ENCODE results near the gene EIPR1.
A peak's percentile ranks its signal among the peaks of the same experiment; 100 is the strongest.

The EIPR1 gene

DNA sequence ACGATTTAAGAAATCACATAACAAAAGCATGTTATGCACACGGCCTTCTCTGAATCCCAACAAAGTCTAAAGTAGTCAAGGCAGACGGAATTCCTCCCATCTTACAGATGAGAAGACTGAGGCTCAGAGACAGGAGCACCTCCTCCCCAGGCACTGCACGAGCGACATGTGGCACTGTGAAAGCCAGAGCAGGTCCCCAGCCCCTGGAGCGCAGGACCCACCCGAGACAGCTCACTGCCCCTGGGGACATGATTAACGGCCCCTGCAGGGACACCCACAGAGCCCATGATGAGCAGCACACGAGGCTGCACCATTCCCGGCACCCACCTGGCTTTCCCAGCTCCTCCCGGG lies 53.6 kb downstream of the EIPR1 start:
- no peak for DNase-seq (ENCODE audit: low read depth, low spot score)

DNA sequence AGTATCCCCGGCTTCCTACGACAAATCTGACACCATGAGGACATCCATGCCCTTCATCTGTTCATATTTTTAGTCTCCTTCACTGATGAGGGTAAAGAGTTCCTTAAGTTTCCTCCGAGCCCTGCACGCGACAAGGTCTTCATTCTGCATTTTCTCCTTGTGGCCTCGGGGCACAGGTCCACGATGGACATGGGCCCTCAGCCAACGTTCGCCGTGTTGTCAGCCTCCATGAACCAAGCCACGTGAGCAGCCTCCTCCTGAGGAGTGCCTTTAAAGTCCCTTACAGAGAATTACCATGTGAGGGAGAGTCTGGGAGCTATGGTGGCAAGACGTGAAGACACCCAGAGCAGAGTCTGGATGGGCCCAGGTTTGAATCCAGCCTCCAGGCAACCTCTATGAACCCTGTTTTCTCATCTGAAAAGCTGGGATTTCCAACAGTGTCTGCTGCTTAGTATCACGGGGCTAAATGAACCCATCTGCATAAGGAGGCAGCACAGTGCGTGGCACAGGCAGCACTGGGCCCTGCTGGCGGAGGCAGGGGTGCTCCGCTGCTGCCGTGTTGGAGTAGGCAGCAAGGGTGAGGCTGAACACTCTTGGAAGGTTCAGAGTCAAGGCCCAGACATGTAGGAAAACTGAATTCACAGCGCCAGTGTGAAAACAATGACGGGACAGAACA lies 54.1 kb downstream of the EIPR1 start:
- no peak for DNase-seq (ENCODE audit: low read depth, low spot score)

DNA sequence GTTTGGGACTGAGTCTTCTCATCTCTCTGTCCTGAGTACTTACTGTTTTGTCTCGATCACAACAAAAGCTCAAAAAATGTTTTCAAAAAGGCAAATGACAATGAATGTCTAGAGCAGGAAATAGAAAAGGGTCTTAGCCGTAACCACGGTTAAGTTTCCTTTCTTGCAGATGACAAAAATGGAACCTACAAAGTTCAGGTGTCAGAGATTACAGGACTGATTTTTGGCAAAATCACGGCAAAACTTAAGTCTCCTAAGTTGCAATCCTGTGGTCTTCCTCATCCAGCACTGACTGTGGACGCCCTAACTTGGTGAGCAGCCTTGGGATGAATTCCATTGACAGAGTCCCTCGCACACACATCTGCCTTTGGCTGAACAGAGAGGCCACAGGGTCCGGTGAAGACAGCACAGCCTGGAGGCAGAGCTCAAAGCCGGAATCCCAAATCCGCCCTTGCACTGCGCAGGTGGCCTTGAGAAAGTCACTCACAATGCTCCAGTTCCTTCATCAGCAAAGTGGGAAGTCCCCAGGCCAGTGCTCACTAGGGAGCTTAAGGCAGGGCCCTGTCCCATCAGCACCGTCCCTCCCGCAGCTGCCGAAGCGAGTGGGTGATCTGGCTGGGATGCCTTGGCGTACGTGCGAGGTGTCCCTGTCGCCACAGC lies 55.2 kb downstream of the EIPR1 start:
- DNase-seq (ENCODE audit: low read depth, low spot score): no peak

DNA sequence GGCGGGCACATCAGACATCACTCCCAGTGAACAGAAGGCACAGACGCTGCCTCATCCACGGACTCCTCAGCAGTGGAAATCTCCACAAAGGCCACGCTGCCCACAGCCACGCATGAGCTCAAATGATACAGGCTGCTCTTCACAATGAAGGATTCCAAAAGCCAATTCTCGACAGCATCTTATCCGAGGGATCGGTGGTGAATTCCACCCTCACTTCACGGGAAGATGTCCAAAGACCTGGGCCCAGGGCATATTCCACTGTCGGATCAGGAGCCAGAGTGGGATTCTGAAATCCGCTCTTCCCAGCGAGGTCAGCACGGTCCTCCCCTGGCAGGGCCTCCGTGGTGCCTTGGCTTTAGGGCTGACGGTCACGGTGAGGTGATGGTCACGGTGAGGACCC lies 55.8 kb downstream of the EIPR1 start:
- DNase-seq (ENCODE audit: low read depth, low spot score): no peak

DNA sequence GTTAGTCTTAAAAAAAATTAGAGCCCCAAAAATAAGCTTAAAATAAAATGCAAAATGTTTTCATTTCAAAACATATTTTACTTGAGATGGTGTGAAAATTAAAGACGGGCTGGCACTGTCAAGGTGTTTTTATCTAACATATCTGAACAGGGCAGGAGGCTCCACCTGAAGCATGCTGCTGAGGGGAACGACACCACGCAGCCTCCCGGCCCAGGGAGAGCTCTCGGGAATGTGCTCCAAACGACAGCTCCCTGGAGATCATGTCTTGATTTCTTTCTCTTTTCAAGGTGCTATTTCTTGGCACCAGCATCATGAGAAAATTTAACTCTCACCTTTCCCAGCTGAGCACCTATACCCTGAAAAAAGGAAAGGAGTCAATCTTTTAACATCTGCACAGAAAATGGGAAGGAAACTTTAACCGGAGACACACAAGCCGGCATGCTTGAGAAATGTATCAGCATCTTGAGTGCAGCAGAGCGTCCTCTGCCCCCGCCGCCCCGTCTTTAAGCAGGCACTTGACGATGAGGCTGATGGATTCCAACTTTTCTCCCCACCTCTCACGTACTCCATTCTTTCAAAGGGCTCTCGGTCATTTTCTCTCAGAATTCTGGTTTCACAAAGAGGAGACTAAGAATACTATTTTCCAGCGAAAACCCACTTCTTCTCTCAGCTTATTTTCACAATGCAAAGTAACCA lies 56.6 kb downstream of the EIPR1 start:
- peak; percentile 13 for DNase-seq (ENCODE audit: low read depth, low spot score)

DNA sequence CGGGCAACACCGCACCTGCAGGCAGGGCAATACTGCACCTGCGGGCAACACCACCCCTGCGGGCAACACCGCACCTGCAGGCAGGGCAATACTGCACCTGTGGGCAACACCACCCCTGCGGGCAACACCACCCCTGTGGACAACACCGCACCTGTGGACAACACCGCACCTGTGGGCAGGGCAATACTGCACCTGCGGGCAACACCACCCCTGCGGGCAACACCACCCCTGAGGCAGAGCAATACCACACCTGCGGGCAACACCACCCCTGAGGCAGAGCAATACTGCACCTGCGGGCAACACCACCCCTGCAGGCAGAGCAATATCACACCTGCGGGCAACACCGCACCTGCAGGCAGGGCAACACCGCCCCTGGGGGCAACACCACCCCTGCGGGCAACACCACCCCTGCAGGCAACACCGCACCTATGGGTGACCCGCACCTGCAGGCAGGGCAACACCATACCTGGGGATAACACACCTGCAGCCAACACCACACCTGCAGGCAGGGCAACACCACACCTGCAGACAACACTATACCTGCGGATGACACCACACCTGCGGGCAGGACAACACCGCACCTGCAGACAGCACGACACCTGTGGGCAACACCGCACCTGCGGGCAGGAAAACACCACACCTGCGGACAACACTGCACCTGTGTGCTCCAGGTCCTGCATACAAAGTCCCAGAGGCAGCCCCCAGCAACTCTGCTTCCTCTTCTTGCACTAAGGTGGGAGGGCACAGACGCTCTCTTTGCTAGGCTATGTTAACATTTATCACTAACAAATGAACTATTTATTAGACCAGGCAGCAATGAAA lies 57.7 kb downstream of the EIPR1 start:
- DNase-seq (ENCODE audit: low read depth, low spot score): no peak

DNA sequence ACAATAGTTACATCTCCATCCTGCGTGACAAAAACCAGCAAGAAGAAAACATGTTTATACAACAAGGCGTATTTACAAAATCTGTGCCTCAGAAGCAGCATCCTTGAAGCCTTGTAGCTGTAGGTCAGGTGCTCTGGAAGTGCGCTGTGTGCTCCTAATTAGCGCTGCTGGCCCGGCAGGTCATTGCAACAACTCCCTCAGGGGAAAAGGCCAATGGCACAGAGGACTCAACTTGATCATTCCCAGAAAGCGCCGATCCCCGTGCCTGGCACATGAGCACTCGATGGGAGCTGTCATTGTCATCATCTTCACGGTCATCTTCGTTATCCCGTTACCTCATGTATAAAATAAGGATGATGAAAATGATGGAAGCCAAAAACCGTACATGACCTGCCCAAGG lies 58.5 kb downstream of the EIPR1 start:
- no peak for DNase-seq (ENCODE audit: low read depth, low spot score)

DNA sequence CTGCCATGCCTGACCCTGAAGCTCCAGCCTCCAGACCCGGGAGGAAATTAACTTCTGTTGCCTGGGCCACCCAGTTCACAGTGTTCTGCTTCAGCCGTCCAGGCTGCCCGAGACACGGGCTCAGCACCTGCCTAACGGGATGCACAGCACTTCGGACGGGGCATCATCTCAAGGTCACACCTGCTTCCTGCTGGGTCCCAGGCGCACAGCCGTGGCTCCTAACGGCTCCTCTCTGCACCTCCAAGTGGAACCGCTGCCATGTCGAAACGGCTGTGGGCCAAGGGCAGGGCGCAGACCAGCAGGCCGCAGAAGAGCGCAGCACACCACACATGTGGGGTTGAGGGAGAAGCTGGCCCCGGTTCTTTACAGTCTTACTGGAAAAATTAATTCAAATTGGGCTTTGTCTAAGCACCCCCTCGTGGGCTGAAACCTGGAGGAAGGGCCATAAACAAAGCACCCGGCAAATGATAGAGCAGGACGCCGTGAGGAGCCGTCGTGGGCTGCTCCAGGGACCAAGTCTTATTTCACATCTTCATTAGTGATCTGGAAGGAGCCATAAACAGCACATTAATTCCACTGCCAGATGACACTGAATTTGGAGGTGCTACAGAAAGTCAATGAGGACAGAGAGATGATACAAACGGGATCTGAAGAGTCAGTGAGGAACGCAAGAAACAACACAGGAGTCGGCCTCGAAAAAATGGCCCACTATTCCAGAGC lies 59.6 kb downstream of the EIPR1 start:
- no peak for DNase-seq (ENCODE audit: low read depth, low spot score)

DNA sequence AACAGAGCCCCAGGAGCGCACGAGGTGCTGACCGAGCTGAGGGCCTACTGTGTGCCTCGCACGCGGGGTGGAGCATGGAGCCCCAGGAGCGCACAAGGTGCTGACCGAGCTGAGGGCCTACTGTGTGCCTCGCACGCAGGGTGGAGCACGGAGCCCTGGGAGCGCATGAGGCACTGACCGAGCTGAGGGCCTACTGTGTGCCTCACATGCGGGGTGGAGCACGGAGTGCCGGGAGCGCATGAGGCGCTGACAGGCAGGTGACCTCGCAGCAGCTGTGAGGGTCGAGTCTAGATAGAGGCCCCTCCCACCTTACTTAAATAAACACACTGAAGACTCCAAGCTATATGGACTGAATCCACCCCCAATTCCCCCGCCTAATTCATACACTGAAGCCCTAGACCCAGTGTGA lies 60.3 kb downstream of the EIPR1 start:
- no peak for DNase-seq (ENCODE audit: low read depth, low spot score)

DNA sequence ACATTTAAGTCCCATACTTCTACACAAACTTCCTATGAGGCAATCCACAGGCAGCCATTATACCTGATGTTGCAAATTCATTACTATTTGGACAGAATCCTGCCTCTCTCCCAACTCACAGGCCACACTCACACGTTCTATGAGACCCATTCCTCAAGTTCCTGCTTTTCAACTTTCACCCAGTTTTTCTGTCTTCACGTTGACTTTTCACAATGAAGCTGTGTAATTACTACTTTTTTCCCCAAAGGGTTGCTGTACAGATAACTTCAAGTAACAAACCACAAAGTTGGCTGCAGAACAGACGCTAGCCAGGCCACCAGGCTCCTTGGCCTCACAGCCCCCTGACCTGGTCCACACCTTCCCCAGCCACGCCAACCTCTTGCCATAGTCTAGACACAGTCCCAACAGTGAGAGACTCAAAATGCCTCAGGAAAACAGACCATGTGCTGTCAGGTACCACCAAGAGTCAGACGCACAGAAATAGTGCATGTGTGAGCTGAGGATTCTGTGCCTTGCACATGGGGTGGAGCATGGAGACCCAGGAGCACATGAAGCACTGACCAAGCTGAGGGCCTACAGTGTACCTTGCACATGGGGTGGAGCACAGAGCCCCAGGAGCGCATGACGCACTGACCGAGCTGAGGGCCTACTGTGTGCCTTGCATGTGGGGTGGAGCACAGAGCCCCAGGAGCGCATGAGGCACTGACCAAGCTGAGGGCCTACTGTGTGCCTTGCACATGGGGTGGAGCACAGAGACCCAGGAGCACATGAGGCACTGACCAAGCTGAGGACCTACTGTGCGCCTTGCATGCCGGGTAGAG lies 61.0 kb downstream of the EIPR1 start:
- peak; percentile 12 for DNase-seq (ENCODE audit: low read depth, low spot score)

DNA sequence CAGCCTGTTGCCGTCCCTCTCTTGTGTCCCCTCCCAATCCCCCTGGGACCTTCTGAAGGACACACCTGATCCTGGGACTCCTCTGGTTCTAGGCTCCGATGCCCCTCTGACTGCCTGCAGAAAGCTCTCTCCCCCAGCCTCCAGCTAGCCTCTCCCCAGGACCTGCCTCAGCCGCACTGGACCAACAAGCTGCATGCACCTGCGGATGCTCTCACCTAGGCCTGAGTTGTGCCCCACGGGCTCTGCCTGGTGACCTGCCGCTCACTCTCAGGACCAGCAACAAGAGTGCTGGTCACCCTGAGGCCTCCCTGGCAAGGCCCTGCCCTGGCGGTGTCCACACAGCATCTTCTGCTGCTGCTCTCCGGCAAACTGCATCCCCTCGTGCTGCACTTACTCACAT lies 63.0 kb downstream of the EIPR1 start:
- no peak for DNase-seq (ENCODE audit: low read depth, low spot score)

DNA sequence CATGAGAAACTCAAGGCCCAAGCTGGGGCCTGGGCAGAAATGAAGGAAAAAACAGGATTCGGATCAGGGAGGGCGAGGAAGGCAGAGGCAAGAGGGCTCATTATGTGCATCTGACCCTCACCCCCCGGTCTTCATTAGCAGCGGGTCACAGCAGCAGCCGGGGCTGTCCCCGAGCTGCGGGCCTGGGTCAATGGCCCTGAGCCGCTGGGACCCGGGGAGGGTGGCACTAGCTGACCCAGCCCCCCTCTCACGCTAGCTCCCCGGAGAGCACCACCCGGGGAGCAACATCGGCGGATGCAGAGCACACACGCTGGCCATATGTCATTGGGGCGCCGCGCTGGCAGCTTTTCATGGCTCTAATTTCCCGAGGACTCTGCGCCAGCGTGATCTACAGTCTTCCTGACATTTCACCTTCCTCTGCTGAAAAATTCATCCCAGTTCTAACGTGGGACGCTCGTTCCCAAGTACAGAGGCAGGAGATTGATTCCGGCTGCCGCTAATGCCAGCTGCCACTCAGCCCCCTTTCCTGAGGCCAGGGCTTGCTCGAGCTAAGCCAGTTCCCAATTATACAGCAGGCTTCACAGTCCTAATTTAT lies 63.7 kb downstream of the EIPR1 start:
- no peak for DNase-seq (ENCODE audit: low read depth, low spot score)

DNA sequence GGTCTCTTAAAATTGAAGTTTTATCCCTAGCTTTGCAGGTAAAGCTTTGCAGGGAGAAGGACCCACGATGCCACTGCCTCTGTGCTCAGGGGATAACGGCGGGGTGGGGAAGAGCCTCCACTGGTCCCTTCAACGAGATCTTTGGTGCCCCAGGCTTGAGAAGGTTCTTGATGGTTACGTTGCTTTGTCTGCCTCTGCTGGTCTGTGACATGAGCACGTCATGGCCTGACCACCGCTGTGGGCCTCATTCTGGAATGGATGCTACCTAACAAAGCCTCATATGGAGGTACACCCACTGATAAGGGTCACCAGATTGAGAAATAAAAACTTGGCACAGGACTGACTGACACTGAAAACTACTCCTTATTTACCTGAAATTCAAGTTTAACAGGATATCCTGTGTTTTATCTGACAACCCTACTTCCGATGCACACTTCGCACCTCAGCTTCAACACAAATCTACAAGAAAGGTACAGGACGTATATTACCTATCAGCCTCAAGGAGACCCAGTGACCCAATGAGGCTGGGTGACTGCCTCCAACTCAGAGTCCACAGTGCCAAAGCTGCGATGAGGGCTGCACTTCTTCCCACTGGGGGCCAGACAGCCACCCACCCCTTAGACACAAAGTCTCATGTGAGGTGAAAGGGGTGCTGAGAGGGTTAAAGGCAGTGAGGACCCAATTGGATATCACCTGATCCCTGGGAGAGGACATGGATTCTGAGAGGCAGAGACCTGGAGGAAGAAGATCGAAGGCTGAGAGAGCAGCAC lies 64.9 kb downstream of the EIPR1 start:
- DNase-seq (ENCODE audit: low read depth, low spot score): no peak

DNA sequence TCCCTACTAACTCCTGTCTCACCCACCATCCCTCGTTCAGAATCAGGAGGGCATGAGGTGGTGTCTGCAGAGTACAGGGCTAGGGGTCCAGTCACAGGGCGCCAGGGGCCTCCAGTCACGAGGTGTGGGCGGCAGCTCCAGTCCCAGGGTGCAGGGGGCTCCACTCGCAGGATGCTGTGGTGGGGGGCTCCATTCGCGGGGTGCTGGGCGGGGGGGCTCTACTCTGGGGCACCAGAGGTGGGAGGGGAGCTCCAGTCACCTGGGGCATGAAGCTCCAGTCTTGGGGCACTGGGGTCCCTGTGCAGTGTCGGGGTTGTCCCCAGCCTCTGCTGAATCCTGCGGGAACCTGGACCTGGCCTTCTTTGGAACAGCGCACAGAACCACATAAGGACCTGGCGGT lies 66.0 kb downstream of the EIPR1 start:
- DNase-seq (ENCODE audit: low read depth, low spot score): no peak

DNA sequence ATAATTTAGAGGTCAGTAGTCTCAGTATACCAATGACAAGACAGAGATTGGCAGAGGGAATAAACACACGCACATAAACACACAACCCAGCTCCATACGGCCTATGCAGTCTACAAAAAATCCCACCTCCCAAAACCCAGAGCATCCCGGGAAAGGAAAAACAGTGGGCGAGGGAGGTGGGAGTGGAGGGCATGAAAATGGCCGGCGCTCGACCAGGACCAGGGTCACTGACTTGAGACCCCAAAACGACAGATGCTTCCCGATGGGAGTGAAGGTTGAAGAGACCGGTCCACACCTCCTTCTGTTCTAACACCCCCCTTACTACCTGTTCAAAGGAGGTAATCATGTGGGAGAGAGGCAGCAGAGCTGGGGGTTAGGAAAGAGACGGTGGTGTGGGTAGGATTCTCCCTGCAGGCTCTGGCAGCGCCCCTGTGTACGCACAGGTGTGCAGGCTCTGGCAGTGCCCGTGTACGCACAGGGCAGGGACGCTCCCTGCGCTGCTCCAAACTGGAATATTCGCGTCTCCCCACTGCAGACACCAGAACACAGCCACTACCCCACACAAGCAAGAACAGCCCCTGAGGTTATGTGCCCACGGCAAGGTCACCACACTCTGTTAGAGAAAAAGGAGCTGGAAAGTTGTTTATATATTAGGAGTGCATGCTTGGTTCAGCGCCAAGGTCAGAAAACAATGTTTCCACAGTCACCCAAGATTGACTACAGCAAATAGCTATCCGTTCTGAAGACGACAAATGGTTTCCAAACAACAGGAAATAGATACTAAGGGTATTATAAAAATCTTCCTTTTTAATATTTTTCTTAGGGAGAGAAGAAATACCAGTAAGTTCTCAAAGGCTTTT lies 67.9 kb downstream of the EIPR1 start:
- no peak for DNase-seq (ENCODE audit: low read depth, low spot score)

DNA sequence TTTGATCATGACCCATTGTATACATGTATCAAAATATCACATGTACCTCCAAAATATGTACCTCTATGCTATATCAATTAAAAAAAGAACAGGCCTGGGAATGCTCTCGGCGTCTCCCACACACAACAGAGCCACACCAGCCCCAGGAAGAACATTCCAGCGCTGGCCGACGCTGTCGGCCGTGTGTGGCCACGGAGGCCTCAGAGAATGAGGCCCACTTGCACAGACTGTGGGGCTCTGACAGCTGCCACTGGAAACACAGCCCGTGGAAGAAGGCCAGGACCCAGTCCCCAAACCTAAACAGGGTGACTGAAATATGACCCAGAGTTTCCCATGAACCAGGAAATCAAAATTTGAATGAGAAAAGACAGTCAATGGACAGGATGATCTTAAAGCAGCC lies 69.7 kb downstream of the EIPR1 start:
- no peak for DNase-seq (ENCODE audit: low read depth, low spot score)

DNA sequence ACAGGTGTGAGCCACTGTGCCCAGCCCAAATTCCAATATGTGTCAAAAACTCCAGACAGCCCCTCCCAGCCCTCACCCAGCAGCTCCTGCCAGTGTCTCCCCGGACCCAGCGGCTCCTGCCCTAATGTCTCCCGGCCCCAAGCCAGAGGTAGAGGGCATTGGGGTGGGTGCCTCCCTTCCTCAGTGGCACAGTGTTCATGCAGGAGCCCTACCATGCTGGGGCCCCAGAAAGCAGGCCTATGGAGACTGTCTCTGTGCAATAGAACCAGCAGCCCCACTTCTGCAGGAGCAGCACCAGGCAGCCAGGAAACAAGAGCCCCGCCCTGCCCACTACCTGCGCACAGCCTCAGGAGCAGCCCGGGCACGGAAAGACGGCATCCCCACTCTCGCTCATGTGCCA lies 70.4 kb downstream of the EIPR1 start:
- no peak for DNase-seq (ENCODE audit: low read depth, low spot score)

DNA sequence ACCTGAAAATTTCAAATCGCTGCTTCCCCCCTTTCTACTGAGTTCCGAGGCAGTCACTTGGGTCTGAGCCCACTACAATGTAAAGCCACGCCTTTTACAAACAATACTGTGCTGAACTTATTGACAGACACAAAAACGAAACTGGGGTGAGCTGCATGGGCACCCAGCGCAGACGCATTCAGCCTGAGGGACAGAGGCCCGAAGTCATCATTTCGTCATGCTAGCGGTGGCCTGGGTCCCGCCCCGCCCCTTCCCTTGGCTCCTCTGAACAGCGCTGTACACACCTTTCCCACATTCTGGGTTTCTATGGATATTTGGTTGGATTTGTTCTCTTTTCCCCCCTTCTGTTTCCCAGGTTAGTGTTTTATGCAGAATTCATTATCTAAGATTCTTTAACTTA lies 71.7 kb downstream of the EIPR1 start:
- DNase-seq (ENCODE audit: low read depth, low spot score): no peak

DNA sequence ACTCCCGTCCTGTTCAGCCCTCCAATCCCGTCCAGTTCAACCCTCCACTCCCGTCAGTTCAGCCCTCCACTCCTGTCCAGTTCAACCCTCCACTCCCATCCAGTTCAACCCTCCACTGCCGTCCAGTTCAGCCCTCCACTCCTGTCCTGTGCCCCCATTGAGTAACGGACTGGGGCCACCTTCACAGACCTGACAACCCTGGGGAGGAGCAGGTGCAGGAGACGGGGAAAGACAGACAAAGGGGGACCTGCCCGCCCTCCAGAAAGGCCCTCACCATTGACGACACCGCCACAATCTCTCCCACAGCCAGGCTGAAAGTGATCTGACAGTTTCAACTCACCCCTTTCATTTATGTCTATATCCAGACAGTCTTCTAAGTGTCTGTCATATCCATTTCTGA lies 72.2 kb downstream of the EIPR1 start:
- DNase-seq (ENCODE audit: low read depth, low spot score): no peak
